Effector memory CD8-positive, alpha-beta T cell (primary cell): ENCODE results near the gene PCDH19.

ENCODE experiments used
- ATAC-seq: fragments of 150-1000 bp; cut with Tn5 transposase; replicated peaks from 2 replicates; pipeline ENCODE4 v1.10.0; 2021; ENCODE audit warnings: mild to moderate bottlenecking, moderate library complexity
- DNase-seq, 3 experiments: peaks; one replicate each; pipeline ENCODE4 v3.0.0; 2021
- H3K27ac Mint-ChIP-seq, 2 donors: one replicate each; pipeline ENCODE4 v1.8.0; 2022; ENCODE audit warnings: mild to moderate bottlenecking in 2 of 2, mixed read lengths in 2 of 2, moderate library complexity in 2 of 2
- H3K27me3 Mint-ChIP-seq, 2 donors: one replicate each; pipeline ENCODE4 v1.8.0; 2022; ENCODE audit warnings: mixed read lengths in 2 of 2
- H3K36me3 Mint-ChIP-seq: one replicate; pipeline ENCODE4 v1.8.0; 2022; ENCODE audit warnings: mild to moderate bottlenecking, moderate library complexity, mixed read lengths; ENCODE audit not compliant: insufficient read depth
- H3K4me1 Mint-ChIP-seq, 2 donors: one replicate each; pipeline ENCODE4 v1.8.0; 2022; ENCODE audit warnings: low read depth in 2 of 2, mixed read lengths in 2 of 2
- H3K4me3 Mint-ChIP-seq, 2 donors: one replicate each; pipeline ENCODE4 v1.8.0; 2022; ENCODE audit warnings: mild to moderate bottlenecking in 2 of 2, mixed read lengths in 2 of 2, moderate library complexity in 2 of 2
- H3K9me3 Mint-ChIP-seq, 2 donors: one replicate each; pipeline ENCODE4 v1.8.0; 2022; ENCODE audit warnings: mixed read lengths in 2 of 2

PCDH19 gene

GRCh38 chrX:100299559-100299958 lies 110.5 kb downstream of the PCDH19 start:
- no peaks in the 10 kb centered on the region for H3K9me3 Mint-ChIP-seq
- H3K36me3 Mint-ChIP-seq, result no peaks in the 10 kb centered on the region
- ATAC-seq (no peak), DNase-seq (no peak)
- no peak overlapping the region for H3K4me3 Mint-ChIP-seq
- no peaks in the 10 kb centered on the region for H3K27me3 Mint-ChIP-seq
- H3K27ac Mint-ChIP-seq, result no peak overlapping the region
- H3K4me1 Mint-ChIP-seq, result no peaks in the 10 kb centered on the region

- Mint-ChIP-seq H3K9me3 (peaks cover 0 to 2% of the 10 kb centered on the region in 2 donors), H3K4me1 (no peaks in the 10 kb centered on the region), H3K27ac (no peak overlapping the region), H3K27me3 (no peaks in the 10 kb centered on the region), H3K36me3 (no peaks in the 10 kb centered on the region), H3K4me3 (no peak overlapping the region)
- ATAC-seq (no peak), DNase-seq (no peak)
Observed at GRCh38 chrX:100297728-100298127, 112.3 kb downstream of the PCDH19 start.

GRCh38 chrX:100296183-100296753 lies 113.8 kb downstream of the PCDH19 start:
- ATAC-seq (no peak), DNase-seq (no peak)
- Mint-ChIP-seq H3K36me3 (no peaks in the 10 kb centered on the region), H3K27ac (no peak overlapping the region), H3K27me3 (no peaks in the 10 kb centered on the region), H3K9me3 (peaks cover 0 to 2% of the 10 kb centered on the region in 2 donors), H3K4me1 (no peaks in the 10 kb centered on the region), H3K4me3 (no peak overlapping the region)

- H3K27me3 Mint-ChIP-seq, result no peaks in the 10 kb centered on the region
- no peak for ATAC-seq
- no peak overlapping the region for H3K27ac Mint-ChIP-seq
- no peak for DNase-seq
- no peaks in the 10 kb centered on the region for H3K4me1 Mint-ChIP-seq
- H3K9me3 Mint-ChIP-seq, result peaks cover 0 to 2% of the 10 kb centered on the region in 2 donors
- H3K36me3 Mint-ChIP-seq, result no peaks in the 10 kb centered on the region
- no peak overlapping the region for H3K4me3 Mint-ChIP-seq
Observed at GRCh38 chrX:100294965-100295364, 115.1 kb downstream of the PCDH19 start.

GRCh38 chrX:100289066-100289558 lies 121.0 kb downstream of the PCDH19 start:
- ATAC-seq (no peak), DNase-seq (no peak)
- Mint-ChIP-seq H3K9me3 (no peaks in the 10 kb centered on the region), H3K4me3 (no peak overlapping the region), H3K27ac (no peak overlapping the region), H3K36me3 (no peaks in the 10 kb centered on the region), H3K4me1 (no peaks in the 10 kb centered on the region), H3K27me3 (no peaks in the 10 kb centered on the region)

GRCh38 chrX:100277231-100277630 lies 132.8 kb downstream of the PCDH19 start:
- no peak overlapping the region for H3K4me3 Mint-ChIP-seq
- H3K27me3 Mint-ChIP-seq, result no peaks in the 10 kb centered on the region
- H3K9me3 Mint-ChIP-seq, result peaks cover 2 to 17% of the 10 kb centered on the region in 2 donors
- no peaks in the 10 kb centered on the region for H3K36me3 Mint-ChIP-seq
- ATAC-seq (no peak), DNase-seq (no peak)
- H3K4me1 Mint-ChIP-seq, result no peaks in the 10 kb centered on the region
- no peak overlapping the region for H3K27ac Mint-ChIP-seq

GRCh38 chrX:100274916-100275315 lies 135.2 kb downstream of the PCDH19 start:
- Mint-ChIP-seq H3K9me3 (no peaks in the 10 kb centered on the region), H3K27ac (no peak overlapping the region), H3K4me1 (no peaks in the 10 kb centered on the region), H3K27me3 (no peaks in the 10 kb centered on the region), H3K4me3 (no peak overlapping the region), H3K36me3 (no peaks in the 10 kb centered on the region)
- ATAC-seq (no peak), DNase-seq (no peak)

- Mint-ChIP-seq H3K36me3 (no peaks in the 10 kb centered on the region), H3K4me3 (no peak overlapping the region), H3K4me1 (no peaks in the 10 kb centered on the region), H3K27ac (no peak overlapping the region), H3K9me3 (peaks cover 0 to 1% of the 10 kb centered on the region in 2 donors), H3K27me3 (no peaks in the 10 kb centered on the region)
- ATAC-seq (no peak), DNase-seq (no peak)
Observed at GRCh38 chrX:100265179-100265578, 144.9 kb downstream of the PCDH19 start.

- Mint-ChIP-seq H3K4me1 (no peaks in the 10 kb centered on the region), H3K9me3 (peaks cover 0 to 1% of the 10 kb centered on the region in 2 donors), H3K4me3 (no peak overlapping the region), H3K27me3 (no peaks in the 10 kb centered on the region), H3K36me3 (no peaks in the 10 kb centered on the region), H3K27ac (no peak overlapping the region)
- DNase-seq, result no peak
- ATAC-seq, result no peak
Observed at GRCh38 chrX:100264200-100264599, 145.9 kb downstream of the PCDH19 start.

- no peak overlapping the region for H3K27ac Mint-ChIP-seq
- ATAC-seq (no peak), DNase-seq (no peak)
- no peaks in the 10 kb centered on the region for H3K27me3 Mint-ChIP-seq
- H3K4me1 Mint-ChIP-seq, result no peaks in the 10 kb centered on the region
- no peaks in the 10 kb centered on the region for H3K36me3 Mint-ChIP-seq
- H3K4me3 Mint-ChIP-seq, result no peak overlapping the region
- peaks cover 0 to 1% of the 10 kb centered on the region in 2 donors for H3K9me3 Mint-ChIP-seq
Observed at GRCh38 chrX:100263650-100264049, 146.4 kb downstream of the PCDH19 start.

- ATAC-seq (no peak), DNase-seq (no peak)
- H3K27me3 Mint-ChIP-seq, result no peaks in the 10 kb centered on the region
- H3K9me3 Mint-ChIP-seq, result no peaks in the 10 kb centered on the region
- no peaks in the 10 kb centered on the region for H3K36me3 Mint-ChIP-seq
- no peak overlapping the region for H3K4me3 Mint-ChIP-seq
- no peaks in the 10 kb centered on the region for H3K4me1 Mint-ChIP-seq
- H3K27ac Mint-ChIP-seq, result no peak overlapping the region
Observed at GRCh38 chrX:100248885-100249493, 161.1 kb downstream of the PCDH19 start.

GRCh38 chrX:100247826-100248225 lies 162.2 kb downstream of the PCDH19 start:
- no peak for DNase-seq
- Mint-ChIP-seq H3K36me3 (no peaks in the 10 kb centered on the region), H3K27me3 (no peaks in the 10 kb centered on the region), H3K4me1 (no peaks in the 10 kb centered on the region), H3K27ac (no peak overlapping the region), H3K9me3 (no peaks in the 10 kb centered on the region), H3K4me3 (no peak overlapping the region)
- no peak for ATAC-seq

- no peaks in the 10 kb centered on the region for H3K27me3 Mint-ChIP-seq
- no peaks in the 10 kb centered on the region for H3K36me3 Mint-ChIP-seq
- ATAC-seq, result no peak
- no peak for DNase-seq
- no peak overlapping the region for H3K27ac Mint-ChIP-seq
- H3K4me1 Mint-ChIP-seq, result no peaks in the 10 kb centered on the region
- no peak overlapping the region for H3K4me3 Mint-ChIP-seq
- peaks cover 0 to 2% of the 10 kb centered on the region in 2 donors for H3K9me3 Mint-ChIP-seq
Observed at GRCh38 chrX:100244681-100245080, 165.4 kb downstream of the PCDH19 start.
